Testis (tissue), 2 donors: ENCODE measurements around the gene ARID1B.

Source experiments
- CTCF ChIP-seq, 3 experiments: fragments of 450-650 bp in 2 of 3; fragments of 200-600 bp in 1 of 3; sonication (generic) in 1 of 3; IDR thresholded peaks; one replicate each; pipeline ENCODE4 v1.5.1; 2016 to 2019; ENCODE audit warnings: antibody characterized with exemption in 3 of 3, mild to moderate bottlenecking in 2 of 3, moderate library complexity in 1 of 3
- POLR2A ChIP-seq: fragments of 450-650 bp; IDR thresholded peaks from one replicate; pipeline ENCODE4 v1.6.1; 2017; ENCODE audit warnings: antibody characterized with exemption, mild to moderate bottlenecking, moderate library complexity

DNA sequence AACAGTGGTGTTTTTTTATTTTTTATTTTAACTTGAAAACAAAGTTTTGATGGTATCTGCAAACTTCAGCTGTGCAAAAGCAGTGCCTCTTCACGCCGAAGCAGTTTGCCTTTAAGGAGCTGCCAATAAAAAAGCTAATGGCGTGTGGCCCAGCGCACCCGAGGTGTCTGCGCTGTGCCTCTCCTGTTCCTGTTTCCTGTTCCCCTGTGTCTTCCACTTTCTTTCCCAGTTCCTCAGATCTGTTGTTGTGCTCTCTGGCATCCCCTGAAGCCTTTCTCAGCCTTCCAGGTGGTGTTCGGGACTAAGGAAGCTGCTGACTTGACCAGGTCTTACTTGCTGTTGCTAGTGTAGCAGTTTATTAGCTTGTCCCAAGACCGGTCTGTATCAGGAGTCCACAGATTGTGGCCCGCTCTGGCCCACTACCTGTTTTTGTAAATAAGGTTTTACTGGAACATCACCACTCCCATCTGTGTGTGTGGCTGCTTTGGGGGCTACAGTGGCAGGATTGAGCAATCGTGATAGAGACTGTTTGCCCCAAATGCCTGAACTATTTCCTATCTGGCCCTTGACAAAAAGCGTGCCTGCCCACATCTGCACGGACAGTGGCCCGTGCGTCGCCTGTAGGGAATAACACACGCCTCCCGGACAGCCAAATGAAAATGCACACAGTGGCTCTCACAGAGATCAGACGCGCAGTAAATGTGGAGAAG is 367.8 kb downstream of the ARID1B start:
- TF ChIP-seq CTCF (IDR thresholded peaks at IDR 0.05) (no peak), POLR2A (no peak)
